Measurements from ENCODE around the gene IRF2. TPM values are rescaled to one million over a fixed set of nuclear protein-coding genes. Genes with fewer than 3 reads are reported as not detected.

Gene IRF2
- total RNA-seq, 2 experiments from 2014 or later, result 11.4 to 14.9 TPM

DNA sequence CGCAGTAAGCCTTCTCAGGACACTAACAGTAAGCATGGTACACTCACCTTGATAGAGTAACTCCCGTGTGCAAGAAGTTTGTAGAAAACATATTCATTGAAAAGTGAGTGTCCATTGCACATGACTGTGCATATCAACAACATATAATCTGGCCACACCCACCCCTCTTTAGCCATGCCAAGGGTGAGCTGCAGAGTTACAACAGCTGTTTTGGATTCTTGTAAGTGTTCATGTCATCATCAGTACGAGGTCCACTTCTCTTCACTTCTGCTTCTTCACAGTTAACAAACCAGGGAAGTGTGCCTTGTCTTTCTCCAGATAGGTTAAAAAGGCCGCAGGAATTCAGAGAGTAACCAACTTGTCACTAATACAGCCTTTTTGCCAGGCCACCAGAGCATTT is 116.6 kb downstream of the IRF2 start:
- Mint-ChIP-seq H3K4me1 (ENCODE audit: low read depth) (peaks cover 10% of the 10 kb centered on the region), H3K27ac (no peak overlapping the region), H3K36me3 (ENCODE audit: low read depth) (no peaks in the 10 kb centered on the region), H3K4me3 (no peak overlapping the region), H3K27me3 (no peaks in the 10 kb centered on the region), H3K9me3 (no peaks in the 10 kb centered on the region)
- H3K27ac ChIP-seq (ENCODE audit: low read depth in 1 of 2, low read length in 2 of 2), result no peak overlapping the region
- intact Hi-C loops (cut with DNase I, micrococcal nuclease), result no loop called here
- CTCF ChIA-PET, result no interaction called here
- H3K4me3 ChIP-seq (ENCODE audit: low read length), result no peak overlapping the region
- H3K27me3 ChIP-seq (ENCODE audit: control insufficient read depth in 1 of 2, insufficient read depth in 2 of 2, low read length in 2 of 2), result no peaks in the 10 kb centered on the region
- H3K9me3 ChIP-seq (ENCODE audit: control insufficient read depth in 1 of 2, insufficient read depth in 1 of 2, low read length in 2 of 2), result no peaks in the 10 kb centered on the region
- DNase-seq (no peak), ATAC-seq (ENCODE audit: poor library complexity) (no peak)
- TF ChIP-seq, protein P1, sequence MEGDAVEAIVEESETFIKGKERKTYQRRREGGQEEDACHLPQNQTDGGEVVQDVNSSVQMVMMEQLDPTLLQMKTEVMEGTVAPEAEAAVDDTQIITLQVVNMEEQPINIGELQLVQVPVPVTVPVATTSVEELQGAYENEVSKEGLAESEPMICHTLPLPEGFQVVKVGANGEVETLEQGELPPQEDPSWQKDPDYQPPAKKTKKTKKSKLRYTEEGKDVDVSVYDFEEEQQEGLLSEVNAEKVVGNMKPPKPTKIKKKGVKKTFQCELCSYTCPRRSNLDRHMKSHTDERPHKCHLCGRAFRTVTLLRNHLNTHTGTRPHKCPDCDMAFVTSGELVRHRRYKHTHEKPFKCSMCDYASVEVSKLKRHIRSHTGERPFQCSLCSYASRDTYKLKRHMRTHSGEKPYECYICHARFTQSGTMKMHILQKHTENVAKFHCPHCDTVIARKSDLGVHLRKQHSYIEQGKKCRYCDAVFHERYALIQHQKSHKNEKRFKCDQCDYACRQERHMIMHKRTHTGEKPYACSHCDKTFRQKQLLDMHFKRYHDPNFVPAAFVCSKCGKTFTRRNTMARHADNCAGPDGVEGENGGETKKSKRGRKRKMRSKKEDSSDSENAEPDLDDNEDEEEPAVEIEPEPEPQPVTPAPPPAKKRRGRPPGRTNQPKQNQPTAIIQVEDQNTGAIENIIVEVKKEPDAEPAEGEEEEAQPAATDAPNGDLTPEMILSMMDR (IDR thresholded peaks at IDR 0.05), result no peak
- POLR2A ChIA-PET, result no interaction called here
- H3K4me1 ChIP-seq (ENCODE audit: insufficient read depth, low read length), result peaks cover 11% of the 10 kb centered on the region
- H3K36me3 ChIP-seq (ENCODE audit: insufficient read depth, low read length), result no peaks in the 10 kb centered on the region

DNA sequence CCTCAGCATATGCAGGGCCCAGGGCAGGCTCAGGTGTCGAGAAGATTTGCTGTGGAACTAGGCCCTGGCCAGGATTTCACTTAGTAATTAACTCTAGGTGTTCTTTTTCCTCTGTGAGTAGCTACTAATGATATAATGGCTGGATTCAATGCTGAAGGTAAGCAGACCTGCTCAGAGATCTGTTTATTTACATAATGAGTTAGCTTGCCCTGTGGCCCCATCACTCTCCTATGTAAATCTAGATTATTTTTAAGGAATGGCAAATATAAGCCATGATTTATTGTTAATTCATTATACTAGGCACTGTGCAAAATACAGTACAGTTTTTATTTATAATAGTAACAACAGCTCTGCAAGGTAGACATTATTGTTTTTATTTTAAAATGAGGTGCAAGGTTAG is 117.2 kb downstream of the IRF2 start:
- H3K36me3 Mint-ChIP-seq (ENCODE audit: low read depth), result no peaks in the 10 kb centered on the region
- H3K9me3 ChIP-seq (ENCODE audit: control insufficient read depth in 1 of 2, insufficient read depth in 1 of 2, low read length in 2 of 2), result no peaks in the 10 kb centered on the region
- H3K36me3 ChIP-seq (ENCODE audit: insufficient read depth, low read length), result no peaks in the 10 kb centered on the region
- no peaks in the 10 kb centered on the region for H3K27me3 Mint-ChIP-seq
- peaks cover 11% of the 10 kb centered on the region for H3K4me1 ChIP-seq (ENCODE audit: insufficient read depth, low read length)
- H3K27me3 ChIP-seq (ENCODE audit: control insufficient read depth in 1 of 2, insufficient read depth in 2 of 2, low read length in 2 of 2), result no peaks in the 10 kb centered on the region
- H3K27ac Mint-ChIP-seq, result no peak overlapping the region
- no peak overlapping the region for H3K27ac ChIP-seq (ENCODE audit: low read depth in 1 of 2, low read length in 2 of 2)
- DNase-seq, result no peak
- no peak overlapping the region for H3K4me3 Mint-ChIP-seq
- ChIA-PET POLR2A (no interaction called here), CTCF (no interaction called here)
- no peaks in the 10 kb centered on the region for H3K9me3 Mint-ChIP-seq
- intact Hi-C loops (cut with DNase I, micrococcal nuclease), result no loop called here
- TF ChIP-seq, protein P1 (IDR thresholded peaks at IDR 0.05), result no peak
- ATAC-seq (ENCODE audit: poor library complexity), result no peak
- no peak overlapping the region for H3K4me3 ChIP-seq (ENCODE audit: low read length)
- H3K4me1 Mint-ChIP-seq (ENCODE audit: low read depth), result peaks cover 10% of the 10 kb centered on the region

DNA sequence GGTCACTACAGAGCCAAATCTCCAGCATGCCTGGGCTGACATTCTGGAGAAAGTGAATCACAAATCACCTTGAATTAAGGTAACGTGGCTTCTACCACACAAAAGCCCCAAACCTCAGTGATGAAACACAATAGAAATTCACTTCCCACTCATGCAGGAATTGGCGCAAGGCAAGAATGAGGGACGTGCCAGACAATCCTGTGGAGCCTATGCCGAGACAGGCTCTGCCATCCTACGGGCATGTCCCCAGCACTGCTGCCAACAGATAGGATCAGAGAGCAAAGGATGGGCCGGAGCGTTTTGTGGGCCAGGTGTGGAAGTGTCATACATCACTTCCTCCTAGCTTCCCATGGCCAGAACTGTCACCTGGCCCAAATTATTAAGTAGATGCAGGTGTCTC is 118.0 kb downstream of the IRF2 start:
- H3K27me3 Mint-ChIP-seq, result no peaks in the 10 kb centered on the region
- POLR2A ChIA-PET, result no interaction called here
- DNase-seq (no peak), ATAC-seq (ENCODE audit: poor library complexity) (no peak)
- H3K27me3 ChIP-seq (ENCODE audit: control insufficient read depth in 1 of 2, insufficient read depth in 2 of 2, low read length in 2 of 2), result no peaks in the 10 kb centered on the region
- peaks cover 10% of the 10 kb centered on the region for H3K4me1 Mint-ChIP-seq (ENCODE audit: low read depth)
- no peak overlapping the region for H3K27ac Mint-ChIP-seq
- TF ChIP-seq, protein P1 (IDR thresholded peaks at IDR 0.05), result no peak
- no peaks in the 10 kb centered on the region for H3K9me3 ChIP-seq (ENCODE audit: control insufficient read depth in 1 of 2, insufficient read depth in 1 of 2, low read length in 2 of 2)
- H3K27ac ChIP-seq (ENCODE audit: low read depth in 1 of 2, low read length in 2 of 2), result no peak overlapping the region
- no peak overlapping the region for H3K4me3 Mint-ChIP-seq
- H3K36me3 Mint-ChIP-seq (ENCODE audit: low read depth), result no peaks in the 10 kb centered on the region
- H3K9me3 Mint-ChIP-seq, result no peaks in the 10 kb centered on the region
- peaks cover 11% of the 10 kb centered on the region for H3K4me1 ChIP-seq (ENCODE audit: insufficient read depth, low read length)
- CTCF ChIA-PET, result interaction anchor here (1.1 kb wide), 1 partner anchor 92 kb away, joined by 3 read pairs; no protein-coding TSS in a partner anchor
- intact Hi-C loops (cut with DNase I, micrococcal nuclease), result no loop called here
- no peak overlapping the region for H3K4me3 ChIP-seq (ENCODE audit: low read length)
- no peaks in the 10 kb centered on the region for H3K36me3 ChIP-seq (ENCODE audit: insufficient read depth, low read length)
